ENCODE measurements around the gene KIR2DL1. TPM values are rescaled to one million over a fixed set of nuclear protein-coding genes. Genes with fewer than 3 reads are reported as not detected.
"Not testable (repeated sequence)": the region's sequence is repeated elsewhere in the genome, so short reads cannot be mapped to it uniquely, and the experiment has no call there.

Gene KIR2DL1
- total RNA-seq, 2 donors from 2014 or later = 0.23 TPM; not detected in 1

- DNase-seq (ENCODE audit: low spot score); intact Hi-C loops (cut with DNase I): not testable (repeated sequence)
These were observed 3.1 kb upstream of the KIR2DL1 start for GRCh38 chr19:54766464-54766863.

GRCh38 chr19:54770511-54770910 lies 918 bp downstream of the KIR2DL1 start:
- DNase-seq (ENCODE audit: low spot score); intact Hi-C loops (cut with DNase I): not testable (repeated sequence)

- intact Hi-C loops (cut with DNase I); DNase-seq (ENCODE audit: low spot score): not testable (repeated sequence)
These were observed 1.7 kb downstream of the KIR2DL1 start for GRCh38 chr19:54771018-54771960.

- intact Hi-C loops (cut with DNase I); DNase-seq (ENCODE audit: low spot score): not testable (repeated sequence)
These were observed 3.1 kb downstream of the KIR2DL1 start for GRCh38 chr19:54772666-54773065.

- intact Hi-C loops (cut with DNase I); DNase-seq (ENCODE audit: low spot score): not testable (repeated sequence)
These were observed 5.7 kb downstream of the KIR2DL1 start for GRCh38 chr19:54775095-54775815.

- DNase-seq (ENCODE audit: low spot score); intact Hi-C loops (cut with DNase I): not testable (repeated sequence)
These were observed 6.2 kb downstream of the KIR2DL1 start for GRCh38 chr19:54775830-54776229.

GRCh38 chr19:54777851-54778250 lies 8.3 kb downstream of the KIR2DL1 start:
- intact Hi-C loops (cut with DNase I); DNase-seq (ENCODE audit: low spot score): not testable (repeated sequence)

- DNase-seq (ENCODE audit: low spot score); intact Hi-C loops (cut with DNase I): not testable (repeated sequence)
These were observed 9.3 kb downstream of the KIR2DL1 start for GRCh38 chr19:54778896-54779295.

GRCh38 chr19:54782916-54783315 lies 13.3 kb downstream of the KIR2DL1 start:
- DNase-seq (ENCODE audit: low spot score); intact Hi-C loops (cut with DNase I): not testable (repeated sequence)

- peak; percentile 62 for DNase-seq (ENCODE audit: low spot score)
- intact Hi-C loops (cut with DNase I) = not testable (repeated sequence)
These were observed 16.6 kb downstream of the KIR2DL1 start for GRCh38 chr19:54786091-54786723.

- DNase-seq (ENCODE audit: low spot score); intact Hi-C loops (cut with DNase I): not testable (repeated sequence)
These were observed 18.6 kb downstream of the KIR2DL1 start for GRCh38 chr19:54788154-54788553.

- no peak for DNase-seq (ENCODE audit: low spot score)
These were observed 21.1 kb downstream of the KIR2DL1 start for GRCh38 chr19:54790711-54791110.

GRCh38 chr19:54791476-54791875 lies 21.9 kb downstream of the KIR2DL1 start:
- intact Hi-C loops (cut with DNase I) = no loop called here
- DNase-seq (ENCODE audit: low spot score) = no peak

More at GRCh38 chr19:54790711-54791110, 21.1 kb downstream of the KIR2DL1 start:
- intact Hi-C loops (cut with DNase I) = no loop called here

- intact Hi-C loops (cut with DNase I) = no loop called here
- no peak for DNase-seq (ENCODE audit: low spot score)
These were observed 23.2 kb downstream of the KIR2DL1 start for GRCh38 chr19:54792814-54793213.

- intact Hi-C loops (cut with DNase I) = no loop called here
- no peak for DNase-seq (ENCODE audit: low spot score)
These were observed 26.2 kb downstream of the KIR2DL1 start for GRCh38 chr19:54795758-54796157.

- DNase-seq (ENCODE audit: low spot score) = no peak
- intact Hi-C loops (cut with DNase I) = no loop called here
These were observed 33.8 kb downstream of the KIR2DL1 start, which contains the start of gene KIR2DL4 for GRCh38 chr19:54803410-54803809. Gene KIR2DL4 (plus strand): TSS chr19:54803610. CDS start chr19:54803652, 42 bp downstream.

- intact Hi-C loops (cut with DNase I) = no loop called here
- DNase-seq (ENCODE audit: low spot score) = no peak
These were observed 34.5 kb downstream of the KIR2DL1 start for GRCh38 chr19:54804101-54804500.

- DNase-seq (ENCODE audit: low spot score) = no peak
- intact Hi-C loops (cut with DNase I) = no loop called here
These were observed 35.0 kb downstream of the KIR2DL1 start for GRCh38 chr19:54804571-54804970.

- DNase-seq (ENCODE audit: low spot score) = no peak
- intact Hi-C loops (cut with DNase I) = no loop called here
These were observed 36.3 kb downstream of the KIR2DL1 start for GRCh38 chr19:54805665-54806515.

All from posterior vena cava (tissue), 2 donors.